ENCODE results near the gene PDE4D.

Gene PDE4D

GRCh38 chr5:59256331-59256730, 637.2 kb downstream of the PDE4D start:
- DNase-seq (ENCODE audit: low read depth, low spot score): no peak

- no peak for DNase-seq (ENCODE audit: low read depth, low spot score)
Measured at GRCh38 chr5:59254055-59254687, 639.4 kb downstream of the PDE4D start.

GRCh38 chr5:59253625-59254024, 639.9 kb downstream of the PDE4D start:
- DNase-seq (ENCODE audit: low read depth, low spot score): no peak

- no peak for DNase-seq (ENCODE audit: low read depth, low spot score)
Measured at GRCh38 chr5:59251627-59252026, 641.9 kb downstream of the PDE4D start.

- no peak for DNase-seq (ENCODE audit: low read depth, low spot score)
Measured at GRCh38 chr5:59249726-59250125, 643.8 kb downstream of the PDE4D start.

GRCh38 chr5:59249160-59249559, 644.4 kb downstream of the PDE4D start:
- DNase-seq (ENCODE audit: low read depth, low spot score): no peak

- no peak for DNase-seq (ENCODE audit: low read depth, low spot score)
Measured at GRCh38 chr5:59246882-59247281, 646.6 kb downstream of the PDE4D start.

- DNase-seq (ENCODE audit: low read depth, low spot score): no peak
Measured at GRCh38 chr5:59246145-59246869, 647.2 kb downstream of the PDE4D start.

GRCh38 chr5:59245198-59245597, 648.3 kb downstream of the PDE4D start:
- no peak for DNase-seq (ENCODE audit: low read depth, low spot score)

- no peak for DNase-seq (ENCODE audit: low read depth, low spot score)
Measured at GRCh38 chr5:59241552-59241951, 652.0 kb downstream of the PDE4D start.

- no peak for DNase-seq (ENCODE audit: low read depth, low spot score)
Measured at GRCh38 chr5:59241119-59241518, 652.4 kb downstream of the PDE4D start.

- DNase-seq (ENCODE audit: low read depth, low spot score): no peak
Measured at GRCh38 chr5:59238126-59238902, 655.2 kb downstream of the PDE4D start.

- no peak for DNase-seq (ENCODE audit: low read depth, low spot score)
Measured at GRCh38 chr5:59236986-59237385, 656.5 kb downstream of the PDE4D start.

- no peak for DNase-seq (ENCODE audit: low read depth, low spot score)
Measured at GRCh38 chr5:59236448-59236847, 657.1 kb downstream of the PDE4D start.

GRCh38 chr5:59234236-59234635, 659.3 kb downstream of the PDE4D start:
- DNase-seq (ENCODE audit: low read depth, low spot score): no peak

GRCh38 chr5:59231221-59231931, 662.1 kb downstream of the PDE4D start:
- no peak for DNase-seq (ENCODE audit: low read depth, low spot score)

GRCh38 chr5:59222687-59223511, 670.6 kb downstream of the PDE4D start:
- no peak for DNase-seq (ENCODE audit: low read depth, low spot score)

- DNase-seq (ENCODE audit: low read depth, low spot score): no peak
Measured at GRCh38 chr5:59221769-59222168, 671.8 kb downstream of the PDE4D start.

GRCh38 chr5:59218424-59219045, 675.0 kb downstream of the PDE4D start:
- no peak for DNase-seq (ENCODE audit: low read depth, low spot score)

GRCh38 chr5:59216841-59217240, 676.7 kb downstream of the PDE4D start:
- no peak for DNase-seq (ENCODE audit: low read depth, low spot score)

GRCh38 chr5:59212596-59212995, 680.9 kb downstream of the PDE4D start:
- DNase-seq (ENCODE audit: low read depth, low spot score): no peak

All from activated naive CD8-positive, alpha-beta T cell treated with anti-CD3 and anti-CD28 coated beads, Interleukin-2, amount 50 U/mL, for 16 hours (primary cell).